ENCODE results near the gene DGKH.
A peak's percentile ranks its signal among the peaks of the same experiment; 100 is the strongest.

The DGKH gene

DNA sequence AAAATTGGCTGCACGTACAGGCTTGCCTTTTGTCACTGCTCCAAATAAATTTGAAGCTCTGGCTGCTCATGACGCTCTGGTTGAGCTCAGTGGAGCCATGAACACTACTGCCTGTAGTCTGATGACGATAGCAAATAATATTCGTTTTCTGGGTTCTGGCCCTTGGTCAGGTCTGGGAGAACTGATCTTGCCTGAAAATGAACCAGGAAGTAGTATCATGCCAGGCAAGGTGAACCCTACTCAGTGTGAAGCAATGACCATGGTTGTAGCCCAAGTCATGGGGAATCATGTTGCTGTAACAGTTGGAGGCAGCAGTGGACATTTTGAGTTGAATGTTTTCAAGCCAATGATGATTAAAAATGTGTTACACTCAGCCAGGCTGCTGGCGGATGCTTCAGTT lies 207.4 kb downstream of the DGKH start:
- no peak for DNase-seq

DNA sequence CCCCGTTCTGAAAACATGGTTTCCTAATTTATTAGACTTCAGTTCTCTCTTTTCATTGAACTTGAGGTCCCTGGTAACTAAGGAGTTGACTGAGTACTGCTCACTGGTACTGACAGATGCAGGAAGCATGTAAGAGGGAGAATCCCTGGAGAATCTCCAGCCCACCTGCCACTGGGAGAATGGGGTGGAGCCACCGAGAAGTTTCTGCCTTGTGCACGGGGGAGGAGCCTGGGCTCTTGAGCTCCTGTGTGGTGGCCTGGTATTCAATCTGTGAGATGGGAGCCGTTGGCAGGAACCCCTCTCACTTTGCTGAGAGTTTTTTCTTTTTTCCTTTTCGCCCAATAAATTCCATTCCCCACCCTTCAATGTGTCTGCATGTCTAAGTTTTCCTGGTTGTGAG lies 210.3 kb downstream of the DGKH start:
- DNase-seq = no peak

DNA sequence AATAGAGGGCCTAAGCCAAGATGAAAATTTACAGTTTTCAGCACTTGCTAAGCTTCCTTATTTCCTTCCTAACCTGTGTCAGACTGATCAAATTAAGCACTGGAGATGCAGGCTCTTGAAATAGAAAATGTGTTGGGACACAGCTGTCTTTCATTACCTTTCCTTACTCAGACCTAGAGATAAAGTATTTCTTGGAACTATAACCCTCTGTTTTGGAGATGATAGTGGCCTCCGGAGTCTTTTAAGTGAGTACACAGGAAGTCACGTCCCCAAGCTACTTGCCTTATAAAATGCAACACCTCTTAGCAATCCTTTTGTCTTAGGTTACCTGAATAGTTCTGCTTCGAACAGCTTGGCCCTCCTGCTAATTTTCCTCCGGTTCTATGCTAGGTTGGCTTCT lies 211.1 kb downstream of the DGKH start:
- DNase-seq = no peak

DNA sequence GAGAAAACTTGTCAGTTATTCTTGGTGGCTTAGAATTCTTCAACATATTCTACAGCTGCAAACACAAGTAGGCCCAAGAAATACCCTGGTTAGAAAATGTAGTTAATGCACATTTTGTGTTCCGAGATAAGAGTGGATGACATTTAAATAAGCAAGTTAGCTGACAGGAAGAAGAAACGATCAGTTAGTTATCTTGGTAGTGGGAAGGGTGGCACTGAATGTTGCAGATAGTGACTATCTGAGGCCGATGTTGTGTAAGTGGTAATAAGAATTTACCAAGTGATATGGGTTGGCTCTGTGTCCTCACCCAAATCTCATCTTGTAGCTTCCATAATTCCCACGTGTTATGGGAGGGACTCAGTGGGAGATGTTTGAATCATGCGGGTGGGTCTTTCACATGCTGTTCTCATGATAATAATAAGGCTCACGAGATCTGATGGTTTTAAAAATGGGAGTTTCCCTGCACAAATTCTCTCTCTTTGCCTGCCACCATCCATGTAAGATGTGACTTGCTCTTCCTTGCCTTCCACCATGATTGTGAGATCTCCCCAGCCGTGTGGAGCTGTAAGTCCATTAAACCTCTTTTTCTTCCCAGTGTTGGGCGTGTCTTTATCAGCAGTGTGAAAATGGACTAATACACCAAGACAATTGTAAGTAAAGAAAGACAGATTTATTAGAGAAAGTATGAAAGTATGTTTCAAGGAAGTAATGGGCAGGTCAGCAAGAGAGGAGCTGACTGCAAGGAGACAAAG lies 212.6 kb downstream of the DGKH start:
- no peak for DNase-seq

DNA sequence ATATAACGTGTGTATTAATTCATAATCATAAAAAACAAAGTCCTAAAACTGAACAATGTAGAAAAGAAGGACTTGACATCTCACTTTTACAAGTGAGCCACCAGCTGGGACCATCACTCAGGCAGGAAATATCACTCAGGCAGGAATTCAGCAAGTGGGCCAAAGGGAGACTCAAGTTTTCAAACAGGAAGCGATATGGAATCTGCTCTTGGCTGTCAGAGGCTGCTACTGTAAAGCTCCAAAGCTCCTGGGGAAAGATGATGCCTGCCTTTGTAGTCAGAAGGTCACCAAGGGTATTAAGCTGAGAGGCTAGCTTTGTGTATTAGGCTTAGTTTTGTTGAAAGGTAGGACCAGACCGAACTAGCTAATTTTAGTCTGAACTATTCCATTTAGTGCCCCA lies 218.0 kb downstream of the DGKH start:
- no peak for DNase-seq

DNA sequence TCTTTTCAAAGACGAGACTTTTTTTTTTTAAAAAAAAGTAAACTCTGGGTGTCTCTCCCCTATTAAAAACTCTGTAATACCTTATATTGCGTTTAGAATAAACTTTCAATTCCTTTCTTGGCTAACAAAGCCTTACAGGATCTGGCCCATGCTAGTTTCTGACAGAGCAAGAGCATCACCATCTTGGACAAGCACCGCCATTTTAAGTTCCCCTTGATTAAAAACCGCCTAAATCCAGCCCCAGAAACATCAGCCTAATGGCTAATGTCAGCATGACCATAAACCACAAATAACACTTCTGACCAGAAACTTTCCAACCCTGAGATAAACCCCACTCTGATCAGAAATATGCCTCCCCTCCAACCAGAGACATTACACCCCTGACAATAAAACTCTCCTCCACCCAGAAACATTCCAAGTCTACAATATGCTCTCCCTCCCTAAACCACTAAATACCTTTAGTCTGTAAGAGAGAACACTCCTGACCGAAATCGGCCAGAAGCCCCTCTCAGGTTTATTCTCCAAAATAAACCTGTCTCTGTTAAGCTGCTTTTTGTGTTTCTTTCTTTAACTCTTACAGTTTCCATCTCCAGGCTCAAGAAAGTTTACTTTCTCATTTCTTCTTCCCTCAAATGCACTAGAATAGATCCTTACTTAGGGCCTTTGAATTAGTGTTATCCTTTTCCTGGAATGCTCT lies 221.9 kb downstream of the DGKH start:
- no peak for DNase-seq

DNA sequence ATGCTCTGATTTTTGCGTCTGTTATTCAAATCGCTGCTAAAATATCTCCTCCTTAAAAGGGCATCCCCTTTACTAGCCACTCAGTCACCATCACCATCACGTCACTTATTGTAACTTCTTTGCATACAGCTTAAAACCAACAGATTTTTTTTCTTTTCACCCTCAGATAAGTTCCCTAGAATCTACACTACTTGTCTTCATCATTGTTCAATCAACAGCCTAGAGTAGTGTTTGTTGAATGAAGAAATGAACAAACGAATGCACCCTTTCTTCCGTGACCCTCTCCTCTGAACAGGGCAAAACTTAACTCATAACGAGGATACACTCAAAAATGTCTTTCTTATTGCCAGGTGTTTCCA lies 222.4 kb downstream of the DGKH start:
- DNase-seq = no peak

DNA sequence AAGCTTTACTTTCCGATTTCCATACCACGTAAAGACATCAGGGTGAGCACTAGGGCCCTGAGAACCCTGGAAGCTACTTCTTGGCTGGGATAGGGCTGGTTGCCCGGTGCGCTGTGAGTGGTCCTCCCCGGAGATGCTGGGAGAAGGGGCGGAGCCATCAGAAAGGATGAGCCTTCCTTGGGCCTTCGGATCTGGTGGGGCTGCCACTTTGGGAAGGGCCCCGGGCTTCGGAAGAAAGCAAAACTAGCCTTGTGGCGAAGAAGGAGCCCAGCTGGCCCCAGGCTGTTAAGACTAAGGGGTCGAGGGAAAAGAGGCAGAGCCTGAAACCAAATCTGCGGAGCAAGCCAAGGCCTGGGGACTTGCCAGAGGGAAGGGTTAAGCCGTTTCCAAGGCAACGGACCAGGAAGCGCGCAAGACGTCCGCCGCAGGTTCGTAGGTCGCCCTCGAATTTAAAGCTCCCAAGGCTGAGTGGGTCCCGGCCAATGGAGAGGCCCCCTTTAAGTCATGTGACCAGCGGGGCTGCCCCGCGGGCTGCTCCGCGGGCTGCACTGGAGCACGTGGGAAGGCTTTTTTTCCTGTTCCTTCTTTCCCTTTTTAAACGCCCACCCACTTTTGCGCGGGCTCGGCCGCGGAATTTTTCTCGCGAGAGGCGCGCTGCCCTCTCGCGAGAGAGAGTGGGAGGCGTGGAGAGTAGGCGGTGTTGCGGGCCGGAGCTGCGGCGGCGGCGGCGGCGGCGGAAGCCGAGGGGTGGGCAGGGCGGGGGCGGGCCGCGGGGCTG lies 223.1 kb downstream of the DGKH start:
- peak; percentile 73 for DNase-seq

DNA sequence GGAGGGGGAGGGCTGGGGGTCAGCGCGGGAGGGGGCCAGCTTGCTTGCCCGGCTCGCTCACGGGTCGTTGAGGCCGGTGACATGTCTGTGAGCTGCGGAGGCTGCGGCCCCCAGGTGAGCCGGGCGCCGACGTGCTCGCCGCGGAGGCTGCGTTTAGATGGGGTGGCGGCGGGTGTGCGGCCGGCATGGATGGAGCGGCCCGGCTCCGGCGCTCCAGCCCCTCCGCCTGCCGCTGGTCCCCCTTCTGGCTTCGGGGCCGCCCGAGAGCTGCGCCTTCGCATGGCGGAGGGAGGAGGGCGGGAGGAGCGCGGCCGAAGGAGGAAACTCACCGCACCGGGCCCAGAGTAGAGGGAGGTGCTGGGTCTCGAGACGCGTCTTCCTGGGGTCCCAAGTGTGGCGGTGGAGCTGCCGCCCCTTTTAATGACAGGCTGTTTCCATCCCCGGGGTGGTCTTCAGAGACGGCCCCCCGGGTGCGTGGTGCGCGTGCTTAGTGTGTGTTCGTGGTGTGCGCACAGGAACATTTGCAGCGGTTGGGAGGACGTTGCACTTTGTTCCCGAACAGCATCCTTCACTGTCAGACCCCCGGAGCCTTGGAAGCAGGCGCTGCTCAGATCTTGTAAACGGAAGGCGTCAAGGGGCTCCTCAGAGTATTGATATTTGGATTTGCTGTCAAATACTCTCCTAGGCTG lies 223.8 kb downstream of the DGKH start, which contains the start of gene AKAP11:
Gene AKAP11 (plus strand): TSS at position 38 of the 689 bp plus-strand sequence. CDS start 14,197 bp downstream, outside the sequence.
- DNase-seq = no peak

DNA sequence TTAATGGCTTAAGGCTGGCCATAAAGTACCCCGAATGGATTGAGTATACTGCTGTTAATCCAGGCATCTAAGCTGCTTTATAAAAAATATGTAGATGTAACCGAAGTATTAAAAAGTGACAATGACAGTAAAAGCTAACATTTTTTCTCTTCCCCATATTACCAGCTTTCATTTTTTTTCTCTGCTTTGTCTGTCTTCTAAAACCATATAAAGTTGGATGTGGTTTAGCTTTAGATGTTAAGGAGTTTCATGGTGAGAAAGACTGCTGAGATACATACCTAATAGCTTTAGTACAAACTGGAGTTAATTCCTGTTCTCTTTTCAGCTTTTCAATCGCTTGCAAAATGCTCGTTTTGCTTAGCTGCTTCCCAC lies 224.3 kb downstream of the DGKH start:
- DNase-seq = no peak

DNA sequence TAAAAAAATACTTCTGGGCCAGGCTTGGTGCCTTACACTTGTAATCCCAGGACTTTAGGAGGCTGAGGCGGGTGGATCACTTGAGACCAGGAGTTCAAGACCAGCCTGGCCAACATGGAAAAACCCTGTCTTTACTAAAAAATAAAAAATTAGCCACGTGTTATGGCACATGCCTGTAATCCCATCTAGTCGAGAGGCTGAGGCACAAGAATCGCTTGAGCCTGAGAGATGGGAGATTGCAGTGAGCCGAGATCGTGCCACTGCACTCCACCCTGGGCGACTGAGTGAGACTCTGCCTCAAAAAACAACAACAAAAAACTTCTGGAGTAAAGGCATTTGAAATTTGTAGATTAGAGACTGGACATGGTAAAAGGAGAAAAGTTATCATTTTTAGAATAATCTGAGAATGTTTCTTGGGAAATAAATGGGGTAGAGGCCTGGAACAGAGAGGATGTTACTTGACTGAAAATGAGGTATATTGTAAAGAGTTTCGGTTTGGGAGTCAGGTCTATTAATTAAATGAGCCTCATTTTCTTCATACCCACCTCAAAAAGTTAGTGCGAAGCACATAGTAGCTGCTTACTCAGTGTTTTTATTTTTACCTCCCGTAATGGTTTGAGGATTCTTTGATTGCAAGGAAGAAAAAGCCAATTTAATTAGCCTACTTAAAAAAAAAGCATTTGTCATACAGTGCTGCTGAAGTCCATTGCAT lies 226.1 kb downstream of the DGKH start:
- DNase-seq = no peak

DNA sequence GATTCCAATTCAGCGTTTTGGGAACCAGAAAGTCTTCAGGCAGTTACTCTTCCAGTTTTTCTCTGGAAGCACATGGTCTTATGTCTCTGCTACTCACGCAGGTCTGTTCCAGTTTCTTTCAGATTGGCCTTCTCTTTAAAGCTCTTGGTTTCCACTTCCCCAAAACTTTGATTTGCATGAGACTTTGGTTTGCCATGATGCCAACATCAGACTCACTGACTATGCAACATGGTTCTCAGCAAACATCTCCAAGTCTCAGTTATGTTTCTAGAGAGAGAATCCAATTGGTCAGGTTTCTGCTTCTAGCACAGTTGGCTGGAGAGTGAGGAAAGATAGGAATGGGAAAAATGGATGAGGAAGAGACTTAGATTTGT lies 226.6 kb downstream of the DGKH start:
- DNase-seq = no peak

DNA sequence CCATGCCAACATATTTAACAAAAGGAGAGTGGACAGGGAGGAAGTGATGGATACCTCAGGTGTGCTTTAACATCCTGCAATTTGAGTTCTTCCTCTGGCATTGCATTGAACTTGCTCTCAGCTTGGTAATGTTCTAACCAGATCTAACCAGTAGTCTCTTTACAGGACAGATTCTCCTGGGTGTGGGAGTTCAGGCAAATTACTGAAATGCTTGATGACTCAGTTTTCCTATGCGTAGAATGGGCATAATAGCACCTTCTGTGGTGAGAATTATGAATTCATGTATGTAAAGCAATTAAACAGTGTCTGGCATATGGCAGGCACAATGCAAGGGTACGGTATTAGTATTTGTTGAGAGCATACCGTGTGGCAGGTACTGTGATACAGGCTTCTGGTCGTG lies 227.1 kb downstream of the DGKH start:
- DNase-seq = no peak

DNA sequence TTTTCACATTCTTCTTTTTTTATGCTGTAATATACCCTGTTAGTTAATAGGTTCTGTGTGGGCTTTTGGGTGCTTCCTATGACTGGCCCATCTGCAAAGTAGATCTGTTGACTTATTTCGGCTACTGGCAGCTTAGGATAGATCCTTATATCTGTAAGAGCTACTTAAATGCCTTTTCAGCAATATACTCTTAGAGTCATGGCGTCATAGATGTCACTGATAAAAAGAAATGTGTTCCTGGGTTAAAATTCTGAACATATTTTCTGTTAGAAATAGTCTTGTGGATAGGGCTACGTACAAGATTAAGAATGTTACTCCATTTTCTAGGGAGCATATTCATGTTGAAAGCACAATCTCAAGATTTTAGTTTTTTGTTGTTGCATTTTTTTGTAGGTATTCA lies 228.2 kb downstream of the DGKH start:
- DNase-seq = no peak

DNA sequence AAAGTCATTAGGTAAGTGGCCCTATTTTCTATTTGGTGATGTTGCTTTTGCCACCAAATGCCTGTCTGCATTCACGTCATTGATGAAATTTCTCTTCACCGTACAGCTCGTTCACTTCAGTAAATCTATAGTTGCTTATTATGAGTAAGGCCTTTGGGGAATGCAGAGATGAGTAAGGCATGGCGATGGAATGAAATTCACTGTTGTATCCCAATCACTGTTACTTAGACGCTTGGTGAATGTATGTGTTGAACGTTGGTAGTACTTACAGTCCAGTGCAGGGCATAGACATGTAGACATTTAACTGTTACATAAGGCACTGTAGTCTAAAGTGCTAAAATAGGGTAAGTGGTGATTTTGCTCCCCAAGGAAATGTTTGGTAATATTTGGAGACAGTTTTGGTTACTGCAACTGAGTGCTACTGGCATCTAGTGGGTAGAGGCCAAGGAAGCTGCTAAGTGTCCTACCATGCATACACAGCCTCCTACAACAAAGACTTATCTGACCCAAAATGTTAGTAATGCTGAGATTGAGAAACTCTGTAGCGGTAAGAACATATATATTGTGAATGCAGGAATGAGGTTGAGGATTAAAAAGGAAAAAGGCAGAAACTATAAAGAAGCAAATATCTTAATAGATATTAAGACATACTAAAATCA lies 229.3 kb downstream of the DGKH start:
- DNase-seq = no peak

DNA sequence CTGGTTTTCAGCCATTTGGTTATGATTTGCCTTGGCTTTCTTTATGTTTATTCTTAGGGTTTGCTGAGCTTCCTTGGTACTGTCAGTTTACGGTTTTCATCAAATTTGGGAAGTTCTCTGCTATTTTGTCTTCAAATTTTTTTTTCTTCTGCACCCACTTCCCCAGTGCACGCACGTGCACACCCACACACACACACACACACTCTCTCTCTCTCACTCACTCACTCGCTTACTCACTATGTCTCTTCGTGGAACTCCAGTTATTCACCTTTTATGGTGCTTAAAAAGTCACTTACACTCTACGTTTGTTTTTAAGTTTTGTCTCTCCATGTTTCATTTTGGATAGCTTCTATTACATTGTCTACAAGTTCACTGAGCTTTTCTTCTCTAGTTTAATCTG lies 230.6 kb downstream of the DGKH start:
- DNase-seq = no peak

DNA sequence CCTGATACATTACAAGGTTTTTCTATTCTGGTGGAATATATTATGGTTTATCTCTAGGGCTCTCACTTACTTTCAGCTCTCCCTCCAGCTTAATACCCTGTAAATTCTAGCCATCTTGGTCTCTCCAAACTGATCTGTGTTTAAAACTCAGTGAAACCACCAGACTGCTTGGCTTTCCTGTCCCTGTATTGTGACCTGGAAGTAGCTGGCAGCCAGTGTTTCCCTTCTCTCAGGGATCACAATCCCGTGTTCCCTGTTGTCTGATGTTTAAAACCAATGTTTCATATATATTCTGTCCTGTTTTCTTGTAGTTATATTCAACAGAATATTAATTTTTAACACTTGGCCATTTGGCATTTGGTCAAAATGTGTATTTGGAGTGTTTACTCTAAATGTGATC lies 231.5 kb downstream of the DGKH start:
- DNase-seq = no peak

DNA sequence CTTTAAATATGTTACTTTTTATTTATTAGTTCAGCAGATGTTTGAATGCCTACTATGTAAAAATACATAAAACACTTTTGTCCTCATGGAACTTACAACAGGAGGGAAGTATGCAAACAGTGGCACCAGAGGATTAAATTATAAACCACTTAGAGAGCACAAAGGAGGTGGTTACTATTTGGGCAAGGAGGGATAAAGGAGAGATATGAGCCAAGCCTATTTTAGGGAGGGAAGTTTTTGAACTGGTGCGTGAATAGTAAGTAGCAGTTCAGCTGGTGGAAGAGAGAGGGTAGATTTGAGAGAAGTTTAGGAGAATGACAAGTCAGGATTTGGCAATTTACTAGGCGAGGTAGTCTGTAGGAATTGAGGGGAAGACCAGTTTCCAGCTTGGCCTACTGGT lies 232.1 kb downstream of the DGKH start:
- no peak for DNase-seq

DNA sequence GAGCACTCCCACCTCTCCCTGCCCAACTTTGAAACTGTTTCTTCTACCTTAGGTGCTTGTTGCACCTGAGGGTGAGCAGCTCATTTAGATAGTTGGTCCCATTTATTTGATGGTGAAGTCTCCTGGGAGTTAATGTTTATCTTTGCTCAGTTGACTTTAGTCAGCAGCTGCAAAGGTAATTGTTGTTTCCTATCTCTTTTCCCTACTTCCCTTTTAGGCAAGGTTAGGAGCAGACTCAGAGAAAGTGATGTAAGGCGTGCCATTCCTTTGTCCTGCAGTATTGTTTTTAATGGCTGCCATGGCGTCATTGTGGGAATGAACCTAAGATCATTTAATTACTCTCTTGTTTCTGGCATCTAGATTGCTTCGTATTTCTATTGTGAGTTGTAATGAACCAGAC lies 235.1 kb downstream of the DGKH start:
- DNase-seq = no peak

DNA sequence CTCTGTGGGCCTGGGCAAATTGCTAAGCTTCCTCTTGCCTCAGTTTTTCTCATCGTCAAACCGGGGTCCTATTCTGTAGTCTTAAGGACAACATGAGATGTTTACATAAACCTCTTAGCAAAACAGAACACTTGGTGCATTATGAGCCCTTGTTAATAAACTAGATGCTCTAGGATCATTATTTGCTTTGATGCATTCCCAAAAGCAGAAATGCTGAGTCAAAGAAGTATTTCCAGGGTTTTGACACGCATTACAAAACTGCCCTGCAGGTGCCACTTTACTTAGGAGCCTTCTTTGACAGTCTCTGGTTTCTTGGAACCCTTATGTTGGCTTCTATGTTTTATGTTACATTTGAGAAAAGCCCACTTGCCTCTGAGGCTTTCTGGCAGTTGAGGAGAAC lies 235.6 kb downstream of the DGKH start:
- no peak for DNase-seq
